SK-MEL-5 (cell line): ENCODE measurements around the gene ACOX3. TPM values are rescaled to one million over a fixed set of nuclear protein-coding genes. Genes with fewer than 3 reads are reported as not detected.
"Not testable (repeated sequence)": the region's sequence is repeated elsewhere in the genome, so short reads cannot be mapped to it uniquely, and the experiment has no call there.

Experiments used
- DNase-seq: peaks from one replicate; pipeline ENCODE4 v3.0.0-alpha.2; 2016; ENCODE audit warnings: low read depth, low spot score
- in situ Hi-C: cut with HindIII; loops from 2 replicates; pipeline ENCODE4 v1.10.0; 2016; ENCODE audit warnings: low sequenced_read_pairs, high pct_unique_total_duplicates, low pct_unique_long_range_greater_than_20kb
- total RNA-seq: library from RNA; depleted of rRNA; stranded (reverse); fragments of >200 nt; shearing (Covaris generic); gene quantifications from 2 replicates; pipeline ENCODE4 v1.2.3, GENCODE V29; 2014

The ACOX3 gene
- total RNA-seq, 1 experiment from 2014 or later = 11.9 TPM

DNA sequence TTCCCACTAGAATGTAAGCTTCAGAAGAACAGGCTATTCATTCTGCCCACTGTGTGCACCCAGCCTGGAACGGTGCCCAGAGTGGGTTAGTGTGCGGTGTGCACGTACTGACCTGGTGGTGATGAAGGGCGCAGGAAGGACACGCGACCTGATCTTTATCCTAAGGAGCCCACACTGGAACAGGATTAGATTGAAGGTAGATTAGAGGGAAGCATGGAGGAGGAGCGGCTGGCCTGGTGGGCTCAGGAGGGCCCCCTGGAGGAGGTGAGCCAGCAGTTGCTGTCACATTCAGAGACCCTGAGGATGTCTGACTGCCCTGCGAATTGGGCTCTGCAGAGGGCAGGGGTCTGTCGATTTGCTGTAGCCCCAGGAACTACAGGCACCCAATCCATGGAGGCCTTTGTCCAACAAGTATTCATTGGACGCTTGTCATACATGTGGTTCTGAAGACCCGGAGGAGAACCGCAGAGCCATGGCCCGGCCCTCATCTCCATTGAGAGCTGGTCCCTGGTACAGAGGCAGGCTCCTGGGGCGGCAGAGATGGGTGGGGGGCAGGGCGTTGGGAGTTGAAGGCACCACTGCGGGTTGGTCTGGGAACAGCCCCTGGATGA lies 97.8 kb downstream of the ACOX3 start:
- in situ Hi-C loops = no loop called here

DNA sequence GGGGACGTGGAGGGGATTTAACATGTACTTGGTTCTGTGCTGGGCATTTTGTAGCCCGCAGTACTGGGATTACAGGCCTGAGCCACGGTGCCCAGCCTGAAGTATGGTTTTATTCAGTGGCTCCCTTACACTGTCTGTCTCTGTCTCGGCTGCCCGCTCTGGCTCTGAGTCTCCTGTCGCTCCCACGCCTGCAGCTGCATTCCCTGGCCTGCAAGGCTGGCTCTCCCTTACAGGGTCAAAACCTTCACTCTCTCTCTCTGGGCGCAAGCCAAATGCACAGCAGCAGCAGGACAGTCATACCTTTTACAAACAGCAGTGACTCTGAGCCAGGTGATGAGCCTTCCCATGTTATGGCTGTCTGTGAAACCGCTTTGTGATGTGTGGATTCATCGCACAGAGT lies 98.8 kb downstream of the ACOX3 start:
- no peak for DNase-seq
- in situ Hi-C loops = no loop called here

More for the DNA sequence above, 97.8 kb downstream of the ACOX3 start:
- DNase-seq = no peak

DNA sequence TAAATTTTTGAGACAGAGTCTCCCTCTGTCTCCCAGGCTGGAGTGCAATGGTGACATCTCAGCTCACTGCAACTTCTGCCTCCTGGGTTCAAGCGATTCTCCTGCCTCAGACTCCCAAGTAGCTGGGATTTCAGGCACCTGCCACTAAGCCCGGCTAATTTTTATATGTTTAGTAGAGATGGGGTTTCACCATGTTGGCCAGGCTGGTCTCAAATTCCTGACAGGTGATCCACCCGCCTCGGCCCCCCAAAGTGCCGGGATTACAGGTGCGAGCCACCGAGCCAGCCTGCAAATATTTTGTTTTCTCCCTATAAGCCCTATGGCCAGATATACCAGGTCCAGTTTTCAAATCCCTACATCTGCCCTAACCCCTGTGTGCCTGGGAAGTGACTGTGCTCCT lies 99.2 kb downstream of the ACOX3 start:
- DNase-seq, in situ Hi-C loops: not testable (repeated sequence)

DNA sequence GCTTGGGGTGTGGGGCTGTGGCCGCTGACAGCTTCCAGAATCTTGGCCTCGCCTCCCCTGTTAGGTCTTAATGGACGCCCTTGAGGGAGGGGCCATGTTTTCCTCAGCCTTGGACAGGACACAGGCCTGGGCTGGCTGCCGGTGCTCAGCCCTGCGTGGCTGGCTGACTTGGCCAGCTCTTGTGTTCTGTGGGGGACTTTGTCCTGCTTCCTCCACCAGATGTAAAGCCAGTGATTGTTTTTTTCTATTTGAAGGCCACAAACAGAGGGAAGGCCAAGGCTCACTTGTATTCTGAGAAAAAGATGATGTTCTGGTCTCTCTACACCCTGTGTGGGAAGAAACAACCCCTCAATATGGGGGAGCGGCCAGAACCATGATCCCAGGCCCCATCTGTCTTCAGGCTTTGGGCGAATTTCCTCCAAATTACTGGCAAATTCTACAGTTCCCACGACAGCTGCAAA lies 99.7 kb downstream of the ACOX3 start:
- in situ Hi-C loops = no loop called here
- no peak for DNase-seq

DNA sequence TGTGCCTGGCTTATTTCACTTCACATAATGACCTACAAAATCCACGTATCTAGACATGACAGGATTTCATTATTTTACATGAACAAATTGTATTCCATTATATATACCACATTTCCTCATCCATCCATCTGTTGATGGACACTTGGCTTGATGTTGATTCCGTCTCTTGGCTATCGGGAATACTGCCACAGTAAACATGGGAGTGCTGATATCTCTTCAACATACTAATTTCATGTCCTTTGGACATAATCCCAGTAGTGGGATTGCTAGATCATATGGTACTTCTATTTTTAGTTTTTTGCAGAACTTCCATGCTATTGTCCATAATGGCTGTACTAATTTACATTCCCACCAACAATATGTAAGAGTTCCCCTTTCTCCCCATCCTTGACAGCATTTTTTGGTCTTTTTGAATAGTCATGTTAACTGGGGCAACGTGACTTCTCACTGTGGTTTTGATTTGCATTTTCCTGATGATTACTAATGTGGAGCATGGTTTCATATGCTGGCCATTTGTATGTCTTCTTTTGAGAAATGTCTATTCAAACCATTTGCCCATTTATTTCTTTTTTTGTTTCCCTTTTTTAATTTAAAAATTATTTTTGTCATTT lies 102.1 kb downstream of the ACOX3 start:
- no peak for DNase-seq
- in situ Hi-C loops = no loop called here

DNA sequence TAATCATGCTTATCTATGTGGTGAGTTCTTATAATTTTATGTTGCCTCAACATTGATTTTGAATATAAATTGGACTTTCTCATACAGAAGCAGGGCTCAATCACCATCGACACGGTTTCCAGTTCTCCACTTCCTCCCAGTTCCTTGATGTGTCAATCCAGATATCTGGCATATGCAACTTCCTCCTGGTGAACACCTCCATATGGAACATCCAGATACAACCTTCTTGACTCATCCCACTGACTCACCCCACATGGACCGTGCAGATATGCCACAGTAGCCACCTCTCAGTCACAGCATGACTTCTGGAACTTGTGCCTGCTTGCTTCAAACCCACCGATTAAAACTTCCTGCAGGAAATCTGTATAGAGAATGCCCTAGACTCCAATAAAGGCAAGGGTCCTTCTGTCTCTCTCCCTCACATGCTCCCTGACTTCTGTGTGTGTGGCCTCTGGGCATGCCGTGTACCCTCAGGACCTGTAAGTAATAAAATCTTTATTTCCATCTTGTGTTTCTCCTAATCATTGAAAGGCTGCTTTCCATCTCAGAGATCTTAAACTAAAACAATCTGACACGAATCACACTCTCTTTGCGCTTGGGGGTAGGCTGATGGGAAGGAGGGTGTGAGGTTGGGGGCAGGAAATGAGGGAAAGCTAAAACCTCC lies 104.0 kb downstream of the ACOX3 start:
- no peak for DNase-seq
- in situ Hi-C loops = no loop called here

DNA sequence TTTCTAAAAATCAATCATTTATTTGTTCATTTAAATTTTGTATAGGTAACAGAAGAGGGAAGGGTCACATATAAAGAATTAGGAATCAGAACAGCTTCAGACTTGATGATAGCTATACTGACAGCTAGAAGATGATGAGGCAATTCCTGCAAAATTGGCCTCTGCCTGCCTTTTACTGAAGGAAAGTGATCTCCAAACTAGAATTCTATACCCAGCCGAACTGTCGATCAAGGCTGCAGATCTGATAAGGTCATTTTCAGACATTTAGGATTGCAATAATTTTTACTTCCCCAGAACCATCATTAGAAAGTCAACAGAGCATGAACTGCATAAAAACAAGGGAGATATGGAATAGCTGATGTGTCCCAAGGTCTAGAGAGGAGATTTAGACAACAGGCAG lies 104.7 kb downstream of the ACOX3 start:
- in situ Hi-C loops = no loop called here
- DNase-seq = no peak

DNA sequence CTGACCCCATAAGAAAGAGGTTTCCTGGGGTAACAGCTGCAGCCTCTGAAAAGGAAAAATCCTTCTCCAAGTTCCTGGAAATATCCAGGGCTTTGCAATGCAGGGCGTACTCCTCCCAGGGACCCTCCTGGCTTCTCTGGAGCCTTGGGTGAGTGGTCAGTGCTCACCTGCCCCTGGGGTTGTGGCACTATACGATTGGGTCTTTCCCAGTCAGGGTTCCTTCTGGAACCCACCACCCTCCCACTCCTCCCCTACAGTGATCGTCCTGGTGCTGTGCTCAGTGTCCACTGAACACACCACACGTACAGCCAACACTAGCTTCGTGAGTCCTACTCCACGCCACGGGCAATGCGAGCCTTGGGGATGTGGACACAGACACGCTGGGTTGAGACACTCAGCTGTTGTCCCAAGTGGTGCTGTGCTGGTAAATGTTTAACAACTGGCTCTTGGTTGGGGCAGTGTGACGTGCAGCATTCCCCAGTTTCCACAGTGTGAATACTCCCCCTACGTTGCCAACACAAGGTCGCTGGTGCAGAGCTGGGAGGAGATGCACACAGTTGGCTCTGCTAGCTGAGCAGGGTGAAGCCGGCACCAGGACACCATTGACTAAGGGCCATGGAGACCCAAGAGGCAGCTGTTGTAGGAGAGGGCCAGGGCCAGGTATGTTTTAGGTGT lies 105.6 kb downstream of the ACOX3 start:
- in situ Hi-C loops = no loop called here
- no peak for DNase-seq

DNA sequence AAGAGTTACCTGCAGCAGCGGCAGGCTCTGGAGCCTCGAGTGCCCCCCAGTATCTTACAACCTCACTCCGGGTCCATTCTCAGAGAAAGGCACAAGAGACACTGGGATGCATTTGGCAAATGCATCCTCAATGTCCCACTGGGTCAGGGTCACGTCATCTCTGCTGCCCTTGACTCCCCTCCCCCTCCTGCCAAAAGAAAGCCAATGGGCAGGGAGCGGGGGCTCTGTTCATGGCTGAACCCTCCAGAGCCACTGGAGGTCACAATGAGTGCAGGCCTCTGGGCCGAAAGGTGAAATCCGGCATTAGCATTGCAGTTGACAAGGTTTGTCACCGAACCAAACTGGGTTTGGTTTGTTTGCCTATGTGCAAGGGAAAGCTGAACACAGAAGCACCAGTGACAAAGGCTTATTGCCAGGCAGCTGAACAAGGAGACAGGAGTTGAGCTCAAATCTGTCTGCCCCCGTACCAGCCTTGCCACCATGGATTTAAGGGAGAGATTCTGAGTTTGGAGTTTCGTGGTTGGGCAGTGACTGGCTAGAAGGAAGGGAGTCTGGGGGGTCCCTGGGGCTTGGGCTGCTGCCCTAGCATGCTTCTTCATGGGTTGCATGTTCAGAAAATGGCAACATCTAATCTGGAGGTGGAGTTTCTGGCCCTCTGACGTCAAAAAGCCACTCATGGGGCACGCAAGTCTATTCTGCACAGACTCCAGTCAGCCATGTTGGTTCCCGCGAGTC lies 106.6 kb downstream of the ACOX3 start:
- in situ Hi-C loops = no loop called here
- no peak for DNase-seq

DNA sequence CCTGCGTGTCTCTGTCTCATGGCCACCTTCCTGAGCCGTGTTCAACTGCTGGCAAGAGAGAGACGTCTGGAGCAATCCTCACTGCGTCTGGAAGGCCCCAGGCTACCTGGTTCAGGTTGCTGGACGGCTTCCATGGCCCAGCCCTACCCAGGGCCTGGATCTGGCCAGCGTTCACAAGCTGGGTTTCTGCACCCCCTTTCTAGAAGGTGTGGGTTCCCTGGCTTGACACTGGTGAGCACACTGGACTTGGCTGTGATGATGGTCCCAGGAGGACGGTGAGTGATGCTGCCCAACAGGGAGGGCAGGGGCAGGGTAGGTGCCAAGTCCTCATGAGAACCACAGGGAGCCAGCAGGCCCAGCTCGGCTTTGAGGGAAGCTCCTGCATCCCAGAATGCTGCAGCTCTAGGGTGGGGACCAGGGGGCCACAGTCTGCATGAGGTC lies 107.6 kb downstream of the ACOX3 start:
- in situ Hi-C loops = no loop called here
- DNase-seq = no peak

DNA sequence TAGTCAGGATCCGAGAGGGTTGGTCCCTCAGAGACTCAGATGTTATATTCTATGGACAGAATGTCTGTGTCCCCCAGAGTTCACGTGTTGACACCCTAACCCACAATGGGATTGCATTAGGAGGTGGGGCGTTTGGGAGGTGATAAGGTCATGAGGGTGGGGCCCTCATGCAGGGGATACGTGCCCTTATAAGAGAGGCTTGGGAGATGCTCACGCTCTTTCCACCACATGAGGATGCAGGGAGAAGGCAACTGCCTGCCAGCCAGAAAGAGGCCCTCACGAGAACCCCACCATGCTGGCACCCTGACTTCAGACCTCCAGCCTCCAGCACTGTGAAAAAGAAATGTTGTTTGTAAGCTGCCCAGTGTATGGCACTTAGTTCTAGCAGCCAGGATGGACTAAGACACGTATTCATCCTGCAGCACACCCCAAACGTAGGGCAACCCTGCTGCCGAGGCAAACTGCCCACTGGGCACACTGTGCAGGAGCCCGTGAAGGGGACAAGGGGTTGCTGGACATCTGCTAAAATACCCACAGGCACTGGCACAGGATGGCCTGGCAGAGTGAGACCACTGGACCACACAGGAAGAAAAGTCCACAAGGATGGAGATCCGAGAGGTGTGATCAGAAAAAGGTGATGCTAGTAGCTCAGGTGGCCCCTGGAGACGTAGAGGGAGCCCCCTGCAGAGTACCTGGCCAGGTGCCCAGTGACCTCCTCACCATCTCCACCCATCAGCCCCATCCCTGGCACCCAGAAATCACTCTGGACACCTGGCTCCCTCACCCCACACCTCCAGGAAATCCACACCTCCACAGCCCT lies 108.3 kb downstream of the ACOX3 start:
- no peak for DNase-seq
- in situ Hi-C loops = no loop called here

DNA sequence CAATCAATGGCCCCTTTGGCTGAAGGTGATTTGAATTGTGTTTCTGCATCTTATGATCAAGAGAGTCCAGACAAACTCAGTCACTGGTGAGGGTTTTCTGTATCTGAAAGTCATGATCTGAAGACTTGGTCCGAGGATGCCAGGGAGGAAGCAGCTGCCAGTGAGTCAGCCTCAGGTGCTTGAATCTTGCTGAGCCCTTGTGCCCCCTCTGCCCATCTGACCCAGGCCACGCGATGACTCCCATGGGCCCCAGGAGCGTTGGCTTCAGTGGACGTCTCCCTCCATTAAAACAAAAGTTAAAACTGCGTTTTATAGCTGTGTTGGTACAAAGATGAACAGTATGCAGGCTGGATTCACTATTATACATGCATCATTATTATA lies 109.0 kb downstream of the ACOX3 start:
- DNase-seq = peak; percentile 40
- in situ Hi-C loops = no loop called here

DNA sequence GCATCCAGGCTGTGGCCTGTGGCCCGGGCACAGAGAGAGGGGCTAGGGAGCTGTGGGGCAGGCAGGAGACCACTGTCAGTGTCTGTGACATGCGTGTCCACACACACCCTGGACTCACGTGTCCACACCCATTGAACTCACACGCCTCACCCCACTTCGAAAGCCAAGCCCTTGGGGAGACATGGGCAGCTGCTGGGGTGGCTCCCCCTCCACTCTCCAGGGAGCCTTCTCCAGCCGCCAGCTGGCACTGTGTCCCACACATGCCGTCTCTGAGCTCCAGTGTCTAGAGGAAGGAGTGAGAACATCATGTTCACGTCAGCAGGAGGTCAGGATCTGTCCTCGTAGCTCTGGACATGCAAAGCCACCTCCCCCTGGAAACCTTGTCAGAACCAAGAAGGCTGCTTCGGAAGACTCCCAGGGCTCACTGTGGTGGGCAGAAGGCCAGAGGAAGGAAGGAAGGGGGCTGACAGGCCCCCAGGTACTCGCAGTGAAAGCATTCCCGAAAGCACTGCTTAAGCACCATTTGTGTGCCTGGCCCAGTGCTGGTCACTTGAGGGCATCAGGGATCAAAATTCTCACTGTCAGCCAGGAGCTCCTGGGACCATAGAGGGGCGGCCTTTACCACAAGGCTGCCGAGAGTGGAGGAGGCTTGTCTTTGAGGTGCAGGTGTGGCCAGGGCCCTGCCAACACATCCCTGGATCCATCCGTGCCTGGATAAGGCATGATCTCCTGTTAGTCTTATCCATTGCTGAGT lies 109.5 kb downstream of the ACOX3 start:
- in situ Hi-C loops = no loop called here
- no peak for DNase-seq

DNA sequence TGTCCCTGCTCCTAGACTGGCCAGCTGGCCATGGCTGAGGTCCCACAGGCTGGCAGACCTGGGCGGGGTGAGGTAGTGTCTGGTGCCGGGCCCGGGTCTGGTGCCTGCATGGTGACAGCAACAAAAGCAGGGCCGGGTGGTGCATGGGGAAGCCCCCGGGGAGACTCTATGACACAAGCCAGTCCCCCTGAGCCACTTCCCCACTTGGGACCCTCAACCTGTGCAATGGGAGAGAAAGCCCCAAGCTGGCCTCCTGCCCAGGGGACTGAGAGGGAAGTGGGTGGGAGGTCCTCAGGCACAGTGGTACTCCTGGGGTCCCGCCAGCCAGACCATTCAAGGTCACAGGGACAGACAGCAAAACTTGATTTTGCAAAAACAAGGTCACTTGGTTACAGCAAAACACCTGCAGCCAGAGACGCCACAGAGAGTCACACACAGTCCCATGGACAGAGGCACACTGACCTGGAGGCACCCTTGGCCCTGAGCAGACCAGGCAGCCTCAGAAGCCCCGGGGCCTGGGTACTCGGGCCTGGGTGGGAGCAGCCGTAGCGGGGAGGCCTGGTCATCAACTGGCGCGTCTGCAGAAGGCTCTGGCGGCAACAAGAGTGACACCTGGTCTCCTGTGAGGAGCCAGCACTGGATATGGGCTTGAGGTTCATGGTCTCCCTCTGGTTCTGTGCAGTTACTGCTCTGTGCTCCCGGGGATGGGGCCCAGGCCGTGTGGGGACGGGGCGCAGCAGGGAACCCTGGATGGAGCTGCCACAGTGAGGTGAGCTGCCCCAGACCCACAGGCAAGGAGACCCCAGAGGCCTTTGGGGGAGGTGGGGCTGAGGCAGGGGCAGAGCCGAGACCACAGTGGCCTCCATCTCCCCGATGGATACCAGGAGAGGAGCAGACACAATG lies 110.4 kb downstream of the ACOX3 start:
- no peak for DNase-seq
- in situ Hi-C loops = no loop called here

DNA sequence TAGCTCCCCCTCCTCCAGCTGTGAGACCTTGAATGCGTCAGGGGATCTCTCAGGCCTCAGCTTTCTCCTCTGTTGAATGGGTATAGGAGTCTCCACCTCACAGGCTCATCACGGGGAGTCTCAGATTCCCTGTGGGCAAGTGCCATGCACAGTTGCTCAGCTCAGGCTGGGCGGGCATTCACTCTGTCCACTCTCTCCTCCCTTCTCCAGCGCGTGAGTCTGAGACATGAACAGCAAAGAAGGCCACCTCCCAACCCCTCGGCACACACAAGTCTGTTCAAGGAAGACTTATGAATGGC lies 111.0 kb downstream of the ACOX3 start:
- no peak for DNase-seq
- in situ Hi-C loops = no loop called here
